NCI-H2171 (cell line): Measurements from ENCODE around the gene CNOT2.

Experiments used
- DNase-seq: peaks from one replicate; lab custom pipeline; 2025; lab: John Stamatoyannopoulos, UW

Gene CNOT2

DNA sequence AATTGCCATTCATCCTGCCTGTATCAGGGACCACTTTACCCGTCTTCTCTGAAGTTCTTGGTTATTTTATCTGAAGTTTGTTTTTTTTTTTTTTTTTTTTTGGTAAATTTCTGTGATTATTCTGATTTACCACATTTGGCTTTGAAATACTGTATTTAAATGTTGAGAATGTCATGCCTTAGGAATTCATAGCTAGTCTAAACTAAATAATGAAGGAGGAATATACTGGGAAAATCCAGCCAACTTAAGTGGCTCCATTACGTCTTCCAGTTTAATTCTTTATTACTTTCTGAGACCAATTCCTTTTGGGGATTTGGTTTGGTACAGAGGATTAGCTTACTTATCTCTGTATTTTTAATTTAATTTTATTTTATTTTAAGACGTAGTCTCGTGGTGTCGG, 62.6 kb downstream of the CNOT2 start:
- no peak for DNase-seq

DNA sequence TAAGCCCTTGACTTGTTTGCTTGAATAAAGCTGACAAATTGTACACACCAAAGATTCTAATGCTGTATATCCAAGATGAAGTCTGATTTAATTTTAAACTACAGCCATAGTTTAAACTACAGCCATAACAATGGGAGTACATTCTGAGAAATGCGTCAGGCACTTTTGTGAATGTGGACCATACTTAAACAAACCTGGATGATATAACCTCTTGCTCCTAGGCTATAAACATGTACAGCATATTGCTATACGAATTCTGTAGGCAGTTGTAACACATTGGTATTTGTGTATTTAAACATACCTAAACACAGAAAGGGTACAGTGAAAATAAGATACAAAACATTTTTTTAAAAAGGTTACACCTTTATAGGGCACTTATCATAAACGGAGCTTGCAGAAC, 63.4 kb downstream of the CNOT2 start:
- no peak for DNase-seq

DNA sequence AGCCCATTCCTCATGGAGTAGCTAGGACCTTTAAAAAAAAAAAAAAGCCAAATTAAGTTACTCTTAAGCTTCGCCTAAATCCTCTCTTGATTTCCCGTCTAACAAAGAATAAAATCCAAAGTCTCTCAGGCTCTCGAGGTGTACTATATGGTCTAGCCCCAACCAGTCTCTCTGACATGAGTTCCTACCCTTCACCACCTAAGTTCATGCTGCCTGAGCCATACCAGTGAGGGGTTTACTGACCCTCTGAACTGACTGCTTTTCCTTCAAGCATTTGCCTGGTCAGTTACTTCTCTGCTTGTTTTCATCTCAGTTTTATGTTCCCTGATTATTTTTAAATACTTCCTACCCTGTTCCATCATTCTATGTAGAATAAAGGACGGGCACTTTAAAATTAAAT, 64.6 kb downstream of the CNOT2 start:
- no peak for DNase-seq

- DNase-seq = no peak
Observed at GRCh38 chr12:70309348-70309747, 66.1 kb downstream of the CNOT2 start.

DNA sequence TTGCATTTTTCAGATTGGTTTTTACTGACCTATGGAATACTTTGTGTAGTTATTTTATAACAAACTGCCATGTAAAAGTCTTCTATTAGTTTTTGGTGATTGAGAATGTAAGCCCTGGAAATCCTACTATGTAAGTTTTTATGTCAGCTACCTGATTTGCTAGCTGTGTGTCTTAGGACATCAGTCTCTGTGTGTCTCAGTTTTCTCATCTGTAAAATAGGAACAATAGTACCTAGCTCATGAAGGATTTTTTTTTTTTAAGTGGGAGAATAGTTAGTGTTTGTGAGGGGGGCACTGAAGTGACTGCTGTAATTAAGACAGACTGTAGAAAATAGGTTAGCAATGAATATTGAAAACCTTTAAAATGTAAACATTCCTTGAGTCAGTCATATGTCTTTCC, 70.9 kb downstream of the CNOT2 start:
- no peak for DNase-seq

- no peak for DNase-seq
Observed at GRCh38 chr12:70317781-70318180, 74.5 kb downstream of the CNOT2 start.

DNA sequence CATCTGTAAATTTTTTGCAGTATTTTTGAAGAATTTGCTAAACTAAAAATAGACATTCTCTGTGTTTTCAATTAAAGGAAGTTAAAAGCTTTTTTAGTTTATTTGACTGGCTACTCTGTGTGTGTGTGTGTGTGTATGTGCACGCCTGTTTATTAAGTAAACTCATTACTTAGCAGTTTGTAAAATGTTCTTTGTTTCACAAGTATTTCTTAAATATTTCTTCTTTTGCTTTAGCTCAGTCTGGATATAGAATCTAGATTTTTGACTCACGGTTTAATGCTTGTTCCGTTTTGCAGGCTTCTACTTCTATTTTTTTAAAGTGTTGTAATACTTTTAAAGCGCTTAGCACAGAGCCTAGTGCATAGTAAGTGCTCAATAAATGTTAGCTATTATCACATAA, 76.4 kb downstream of the CNOT2 start:
- DNase-seq = no peak

DNA sequence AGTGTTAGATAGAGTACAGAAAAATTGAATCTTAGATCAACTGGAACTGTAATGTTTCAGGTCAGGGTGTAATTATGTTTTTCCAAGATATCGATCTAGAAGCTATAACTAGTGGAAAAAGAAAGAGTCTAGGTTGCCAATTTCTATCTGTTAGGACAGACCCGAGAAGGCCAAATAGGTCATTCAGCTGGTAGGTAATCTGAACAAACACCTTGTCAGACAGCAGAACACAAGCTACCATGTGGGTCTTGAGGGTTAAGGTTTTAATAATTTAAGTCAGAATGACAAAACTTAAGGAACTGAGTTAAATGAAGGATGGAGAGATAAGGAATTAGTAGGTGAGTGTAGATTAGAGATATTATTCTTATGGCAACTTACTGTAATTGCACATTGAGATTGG, 78.0 kb downstream of the CNOT2 start:
- DNase-seq = no peak

DNA sequence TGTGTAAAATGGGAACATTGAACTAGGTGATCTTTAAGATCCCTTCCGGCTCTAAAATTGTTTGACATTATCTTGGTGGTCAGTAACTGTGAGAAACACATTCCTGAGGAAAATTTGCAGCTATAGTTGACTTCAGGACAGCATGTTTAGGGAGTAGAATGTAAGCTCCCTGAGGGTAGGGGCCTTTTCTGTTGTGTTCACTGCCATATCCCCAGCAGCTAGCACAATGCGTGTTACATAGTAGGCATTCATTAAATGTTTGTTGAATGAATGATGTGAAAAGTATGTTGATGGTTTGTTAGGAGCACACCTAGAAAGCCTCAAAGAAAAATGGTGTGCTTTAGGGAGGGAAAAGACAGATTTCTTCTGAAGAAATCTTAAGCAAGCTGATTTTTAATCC, 84.3 kb downstream of the CNOT2 start:
- DNase-seq = no peak

DNA sequence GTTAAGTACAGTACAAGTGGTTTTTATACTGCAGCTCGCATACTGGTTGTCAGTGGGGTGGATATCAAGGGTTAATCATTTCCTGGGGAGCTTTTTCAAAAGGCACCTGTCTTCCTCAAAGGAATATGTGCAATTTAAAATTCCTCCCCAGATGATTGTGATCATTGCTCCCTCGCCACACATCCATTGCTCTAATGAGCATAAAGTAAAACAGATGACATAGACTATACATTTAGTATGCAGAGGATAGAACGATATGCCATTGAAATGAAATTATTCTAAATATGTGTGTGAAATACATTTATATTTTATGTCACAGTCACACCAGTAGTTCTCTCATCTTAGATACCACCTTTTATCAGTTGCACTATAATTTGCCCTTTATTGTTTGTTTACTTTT, 86.5 kb downstream of the CNOT2 start:
- no peak for DNase-seq

DNA sequence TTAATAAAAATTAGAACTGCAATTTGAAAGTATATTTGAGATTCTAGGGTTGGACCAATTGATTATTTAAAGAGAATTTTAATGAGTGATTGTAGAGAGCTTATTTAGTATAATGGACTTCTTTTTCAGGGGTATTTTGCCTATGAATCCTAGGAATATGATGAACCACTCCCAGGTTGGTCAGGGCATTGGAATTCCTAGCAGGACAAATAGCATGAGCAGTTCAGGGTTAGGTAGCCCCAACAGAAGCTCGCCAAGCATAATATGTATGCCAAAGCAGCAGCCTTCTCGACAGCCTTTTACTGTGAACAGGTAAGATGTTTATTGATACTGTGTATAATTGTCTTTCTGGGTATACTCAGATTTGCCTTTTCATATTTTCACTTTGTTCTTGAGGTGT, 86.9 kb downstream of the CNOT2 start:
- no peak for DNase-seq

DNA sequence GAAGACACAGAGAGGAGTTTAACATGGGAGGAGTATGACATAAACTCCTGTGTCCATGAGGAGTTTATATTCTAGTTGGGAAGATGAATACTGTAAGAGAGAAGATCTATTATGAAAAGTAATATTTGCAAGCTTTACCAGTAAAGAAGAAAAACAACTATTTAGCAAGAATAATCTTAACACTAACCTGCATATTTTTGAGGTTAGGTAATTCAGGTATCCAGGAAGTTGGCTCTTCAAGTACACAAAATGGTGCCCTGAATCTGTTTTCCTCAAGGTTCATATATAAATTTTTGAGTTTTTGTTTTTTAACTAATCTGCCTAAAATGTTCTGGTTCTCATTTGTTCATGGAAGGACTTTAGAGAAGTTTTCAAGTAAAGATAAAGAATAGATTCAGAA, 89.0 kb downstream of the CNOT2 start:
- DNase-seq = no peak

DNA sequence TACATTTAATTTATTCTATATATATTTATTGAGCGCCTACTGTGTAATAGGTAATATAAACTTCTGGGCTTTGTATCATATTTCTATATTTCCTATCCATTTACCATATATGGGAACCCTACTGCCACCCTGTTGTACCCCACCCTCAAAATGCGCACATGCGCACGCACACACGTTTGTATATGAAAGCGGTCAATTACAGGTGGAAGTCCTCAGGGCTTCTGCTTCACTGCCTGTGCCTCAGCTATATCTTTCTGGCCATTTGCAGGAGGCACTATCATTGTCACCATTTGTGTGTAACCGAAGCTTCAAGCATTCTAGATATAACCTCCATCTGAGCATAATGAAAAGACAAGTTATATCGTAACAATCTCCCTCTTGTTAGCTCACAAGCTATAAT, 91.5 kb downstream of the CNOT2 start:
- no peak for DNase-seq

- DNase-seq = no peak
Observed at GRCh38 chr12:70338531-70338930, 95.3 kb downstream of the CNOT2 start.

- DNase-seq = no peak
Observed at GRCh38 chr12:70351076-70351475, 107.8 kb downstream of the CNOT2 start.

- DNase-seq = no peak
Observed at GRCh38 chr12:70353780-70354660, 110.8 kb downstream of the CNOT2 start.

DNA sequence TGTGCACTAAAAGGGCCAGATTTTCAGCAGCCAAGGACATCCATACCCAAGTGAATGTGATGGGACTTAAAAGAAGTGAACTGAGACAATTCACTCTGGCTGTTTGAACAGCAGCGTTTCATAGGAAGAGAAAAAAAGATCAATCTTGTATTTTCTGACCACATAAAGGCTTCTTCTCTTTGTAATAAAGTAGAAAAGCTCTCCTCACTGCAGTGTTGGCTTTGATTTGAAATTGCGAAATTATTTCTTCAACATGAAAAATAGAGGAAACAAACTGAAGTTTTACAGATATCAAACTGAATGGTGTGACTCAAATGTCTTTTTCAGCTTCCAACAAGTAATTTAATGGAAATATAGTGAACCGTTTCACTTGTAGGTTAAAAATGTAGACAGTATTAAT, 111.6 kb downstream of the CNOT2 start:
- DNase-seq = no peak

GRCh38 chr12:70355972-70356371, 112.7 kb downstream of the CNOT2 start:
- no peak for DNase-seq

DNA sequence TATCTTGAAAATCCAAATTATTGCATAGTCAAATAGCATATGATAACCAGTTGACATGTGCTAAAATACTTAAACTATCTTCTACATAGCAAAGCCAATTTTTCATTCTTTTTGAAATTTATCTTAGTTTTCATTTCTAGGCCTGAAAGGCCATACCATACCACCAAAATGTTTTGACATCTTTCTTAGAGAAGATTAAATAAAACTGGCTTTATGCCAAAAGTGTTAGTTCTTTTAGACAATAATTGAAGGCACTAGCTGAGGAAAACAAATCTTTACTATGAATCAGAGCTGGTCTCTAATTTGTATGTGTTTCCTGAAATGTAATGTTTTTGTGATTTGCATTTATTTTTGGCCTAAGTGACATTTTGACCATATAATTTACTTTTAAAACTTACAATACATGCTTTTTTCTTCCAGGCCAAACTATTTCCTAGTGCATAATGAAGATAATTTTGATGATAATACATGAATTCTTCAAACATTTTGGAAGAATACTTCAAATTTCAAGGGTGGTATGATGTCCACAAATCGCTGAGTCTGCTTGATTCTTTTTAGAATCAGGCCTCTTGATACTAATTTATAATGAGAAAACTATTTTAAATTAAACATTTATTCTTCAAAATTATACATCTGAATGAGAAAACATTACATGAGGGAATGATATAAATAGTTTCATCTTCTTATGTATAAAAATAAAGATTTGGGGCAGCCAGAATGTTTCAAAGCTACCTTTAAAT, 116.4 kb downstream of the CNOT2 start:
- DNase-seq = no peak

- DNase-seq = no peak
Observed at GRCh38 chr12:70360218-70360617, 117.0 kb downstream of the CNOT2 start.

- no peak for DNase-seq
Observed at GRCh38 chr12:70364695-70365397, 121.6 kb downstream of the CNOT2 start.

DNA sequence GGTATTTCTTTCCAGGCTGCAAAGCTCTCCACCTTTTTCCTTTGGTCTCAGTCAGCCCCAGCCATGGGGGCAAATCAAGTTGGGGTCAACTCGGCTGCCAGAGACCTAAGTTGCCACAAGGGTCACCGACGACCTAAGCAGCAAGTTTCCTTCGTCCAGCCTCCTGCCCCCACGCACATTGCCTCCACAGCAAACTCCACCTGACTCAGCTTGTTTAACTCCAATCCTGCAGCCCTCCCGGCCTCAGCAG, 122.1 kb downstream of the CNOT2 start:
- DNase-seq = no peak
